ENCODE measurements around the gene PLCB4.

GRCh38 chr20:9290331-9290730, 221.4 kb downstream of the PLCB4 start:
- TF ChIP-seq CTCF (IDR thresholded peaks at IDR 0.05), result no peak
- no peak for TF ChIP-seq POLR2A (IDR thresholded peaks at IDR 0.05)

All from vagina (tissue), 2 donors.